ENCODE data around the gene NUP205. TPM values are rescaled to one million over a fixed set of nuclear protein-coding genes. Genes with fewer than 3 reads are reported as not detected.
"Not testable (repeated sequence)": the region's sequence is repeated elsewhere in the genome, so short reads cannot be mapped to it uniquely, and the experiment has no call there.

Gene NUP205
- total and polyA plus RNA-seq, 4 experiments from 2014 or later: 29.2 to 73.8 (median 49.6) TPM

- Mint-ChIP-seq H3K4me1 (peaks cover 0 to 7% (median 4%) of the 10 kb centered on the region in 4 donors), H3K4me3 (no peak overlapping the region), H3K9me3 (no peaks in the 10 kb centered on the region), H3K36me3 (peaks cover 8 to 10% of the 10 kb centered on the region in 2 donors), H3K27me3 (no peaks in the 10 kb centered on the region), H3K27ac (no peak overlapping the region)
- POLR2A ChIA-PET (ENCODE audit: partially characterized antibody): no interaction called here
- H3K36me3 ChIP-seq (ENCODE audit: insufficient read depth, low read length): no peaks in the 10 kb centered on the region
- no peaks in the 10 kb centered on the region for H3K4me1 ChIP-seq (ENCODE audit: insufficient read depth, low read length)
- intact Hi-C loops (cut with micrococcal nuclease): no loop called here
- no peaks in the 10 kb centered on the region for H3K9me3 ChIP-seq (ENCODE audit: control insufficient read depth in 1 of 2, low read length in 2 of 2)
- H3K4me3 ChIP-seq (ENCODE audit: low read length in 2 of 2): no peak overlapping the region
- DNase-seq: no peak
- no peaks in the 10 kb centered on the region for H3K27me3 ChIP-seq (ENCODE audit: insufficient read depth, low read length)
- CTCF ChIA-PET (ENCODE audit: partially characterized antibody): no interaction called here
- H3K27ac ChIP-seq (ENCODE audit: low read depth, low read length): no peak overlapping the region
Observed at GRCh38 chr7:135684699-135685098, 127.0 kb downstream of the NUP205 start.

DNA sequence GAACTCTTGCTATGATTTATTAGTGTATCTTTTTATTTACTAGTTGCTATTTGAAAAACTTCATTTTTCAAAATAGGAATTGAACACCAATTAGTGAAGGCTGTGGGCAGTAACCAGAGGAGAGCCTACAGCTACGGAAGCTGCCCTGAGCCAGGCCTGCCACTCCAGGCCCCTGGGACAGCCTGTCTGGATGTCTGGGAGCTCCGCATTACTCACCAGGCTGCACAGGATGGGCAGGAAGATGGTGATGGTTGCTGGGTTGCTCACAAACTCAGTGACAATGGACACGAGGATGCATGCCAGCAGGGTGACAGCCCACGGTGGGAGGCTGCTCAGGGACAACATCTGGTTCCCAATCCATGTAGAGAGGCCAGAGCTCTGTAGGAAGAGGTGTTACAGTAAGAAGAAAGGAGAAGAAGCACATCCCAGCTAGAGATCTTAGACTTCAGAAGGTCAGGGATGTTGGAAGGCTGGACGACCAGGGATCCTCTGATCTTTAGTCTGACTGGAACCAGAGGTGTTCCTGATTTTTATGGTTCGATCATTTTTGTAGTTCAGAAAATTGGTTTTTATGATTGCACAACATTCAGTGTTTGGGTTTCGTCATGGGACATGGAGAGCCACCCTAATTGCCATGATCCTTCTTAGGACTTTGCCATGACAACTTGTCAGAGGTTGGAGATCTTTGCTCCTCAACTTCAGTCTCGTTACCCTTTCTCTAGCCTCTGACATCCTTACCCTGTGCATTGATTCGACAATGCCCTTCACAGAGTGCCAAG is 127.8 kb downstream of the NUP205 start:
- DNase-seq: no peak
- H3K27ac Mint-ChIP-seq: no peak overlapping the region
- H3K4me1 ChIP-seq (ENCODE audit: insufficient read depth, low read length): no peaks in the 10 kb centered on the region
- H3K36me3 Mint-ChIP-seq: peaks cover 11% of the 10 kb centered on the region in 2 donors
- no peak overlapping the region for H3K27ac ChIP-seq (ENCODE audit: low read depth, low read length)
- H3K27me3 Mint-ChIP-seq: no peaks in the 10 kb centered on the region
- CTCF ChIA-PET (ENCODE audit: partially characterized antibody): no interaction called here
- no peaks in the 10 kb centered on the region for H3K27me3 ChIP-seq (ENCODE audit: insufficient read depth, low read length)
- peaks cover 0 to 4% (median under 1%) of the 10 kb centered on the region in 4 donors for H3K4me1 Mint-ChIP-seq
- H3K9me3 ChIP-seq (ENCODE audit: control insufficient read depth in 1 of 2, low read length in 2 of 2): no peaks in the 10 kb centered on the region
- POLR2A ChIA-PET (ENCODE audit: partially characterized antibody): no interaction called here
- no peak overlapping the region for H3K4me3 Mint-ChIP-seq
- H3K4me3 ChIP-seq (ENCODE audit: low read length in 2 of 2): no peak overlapping the region
- intact Hi-C loops (cut with micrococcal nuclease): no loop called here
- H3K36me3 ChIP-seq (ENCODE audit: insufficient read depth, low read length): no peaks in the 10 kb centered on the region
- no peaks in the 10 kb centered on the region for H3K9me3 Mint-ChIP-seq

- no peaks in the 10 kb centered on the region for H3K4me1 ChIP-seq (ENCODE audit: insufficient read depth, low read length)
- no peaks in the 10 kb centered on the region for H3K27me3 ChIP-seq (ENCODE audit: insufficient read depth, low read length)
- H3K27ac ChIP-seq (ENCODE audit: low read depth, low read length): no peak overlapping the region
- no peak for DNase-seq
- H3K36me3 ChIP-seq (ENCODE audit: insufficient read depth, low read length): no peaks in the 10 kb centered on the region
- H3K9me3 ChIP-seq (ENCODE audit: control insufficient read depth in 1 of 2, low read length in 2 of 2): no peaks in the 10 kb centered on the region
- no peak overlapping the region for H3K4me3 Mint-ChIP-seq
- H3K4me1 Mint-ChIP-seq: peaks cover 0 to 4% (median 0%) of the 10 kb centered on the region in 4 donors
- H3K9me3 Mint-ChIP-seq: no peaks in the 10 kb centered on the region
- no peak overlapping the region for H3K4me3 ChIP-seq (ENCODE audit: low read length in 2 of 2)
- CTCF ChIA-PET (ENCODE audit: partially characterized antibody): interaction anchor here (0.7 to 1.3 kb wide), 2 partner anchors 25 to 42 kb away, joined by 3 read pairs; partner anchors contain the start of gene STMP1
- intact Hi-C loops (cut with micrococcal nuclease): no loop called here
- POLR2A ChIA-PET (ENCODE audit: partially characterized antibody): no interaction called here
- no peaks in the 10 kb centered on the region for H3K27me3 Mint-ChIP-seq
- peak overlapping the region in 2 of 7 donors; percentile 14 to 18 for H3K27ac Mint-ChIP-seq
- peaks cover 17 to 25% of the 10 kb centered on the region in 2 donors for H3K36me3 Mint-ChIP-seq
Observed at GRCh38 chr7:135687466-135687865, 129.7 kb downstream of the NUP205 start.

DNA sequence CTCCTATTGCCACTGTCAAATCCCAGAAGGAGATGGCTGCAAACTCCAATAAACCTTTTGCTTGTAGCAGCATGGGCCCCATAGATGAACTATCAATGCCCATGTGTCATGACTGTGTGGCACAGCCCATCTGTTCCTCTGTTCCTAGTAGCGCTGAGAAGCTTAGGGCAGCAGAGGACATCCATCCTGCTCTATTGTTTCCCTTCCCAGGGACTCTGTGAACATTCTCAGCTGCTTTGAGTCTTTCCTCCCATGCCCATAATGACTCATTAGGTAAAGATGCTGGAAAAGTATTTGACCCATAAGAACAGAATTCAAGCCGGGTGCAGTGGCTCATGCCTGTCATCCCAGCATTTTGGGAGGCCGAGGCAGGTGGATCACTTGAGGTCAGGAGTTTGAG is 132.8 kb downstream of the NUP205 start:
- no peaks in the 10 kb centered on the region for H3K27me3 Mint-ChIP-seq
- CTCF ChIA-PET (ENCODE audit: partially characterized antibody): no interaction called here

DNA sequence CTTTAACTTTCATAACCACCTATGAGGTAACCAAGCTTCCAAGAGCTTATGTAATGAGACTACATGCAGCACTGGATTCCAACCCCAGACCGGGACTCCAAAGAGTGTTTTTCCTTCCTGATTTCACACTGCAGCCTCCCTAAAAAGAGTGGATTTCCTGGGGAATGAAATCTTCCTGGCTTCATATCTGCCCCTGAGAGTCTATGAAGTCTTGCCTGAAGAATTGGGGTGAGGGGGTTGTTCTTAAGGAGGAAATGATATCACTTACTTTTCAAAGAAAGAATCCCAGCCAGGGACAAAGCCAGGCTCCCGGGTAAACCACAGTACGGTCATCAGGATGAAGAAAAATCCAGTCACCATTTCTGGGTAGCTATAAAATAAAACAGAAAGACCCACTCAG is 134.3 kb downstream of the NUP205 start:
- no peaks in the 10 kb centered on the region for H3K9me3 ChIP-seq (ENCODE audit: control insufficient read depth in 1 of 2, low read length in 2 of 2)
- H3K27ac ChIP-seq (ENCODE audit: low read depth, low read length): no peak overlapping the region
- intact Hi-C loops (cut with micrococcal nuclease): no loop called here
- Mint-ChIP-seq H3K9me3 (no peaks in the 10 kb centered on the region), H3K27me3 (no peaks in the 10 kb centered on the region), H3K27ac (no peak overlapping the region), H3K4me1 (no peaks in the 10 kb centered on the region), H3K36me3 (peaks cover 14 to 26% of the 10 kb centered on the region in 2 donors), H3K4me3 (no peak overlapping the region)
- H3K27me3 ChIP-seq (ENCODE audit: insufficient read depth, low read length): no peaks in the 10 kb centered on the region
- ChIA-PET POLR2A (ENCODE audit: partially characterized antibody) (no interaction called here), CTCF (ENCODE audit: partially characterized antibody) (no interaction called here)
- no peak overlapping the region for H3K4me3 ChIP-seq (ENCODE audit: low read length in 2 of 2)
- no peak for DNase-seq
- no peaks in the 10 kb centered on the region for H3K4me1 ChIP-seq (ENCODE audit: insufficient read depth, low read length)
- H3K36me3 ChIP-seq (ENCODE audit: insufficient read depth, low read length): no peaks in the 10 kb centered on the region

More for the DNA sequence above, 132.8 kb downstream of the NUP205 start:
- peaks cover 14 to 27% of the 10 kb centered on the region in 2 donors for H3K36me3 Mint-ChIP-seq
- H3K4me3 Mint-ChIP-seq: no peak overlapping the region
- POLR2A ChIA-PET (ENCODE audit: partially characterized antibody): no interaction called here
- no peaks in the 10 kb centered on the region for H3K9me3 Mint-ChIP-seq
- H3K27ac ChIP-seq (ENCODE audit: low read depth, low read length): no peak overlapping the region
- no peak overlapping the region for H3K27ac Mint-ChIP-seq
- no peaks in the 10 kb centered on the region for H3K4me1 Mint-ChIP-seq
- H3K4me3 ChIP-seq (ENCODE audit: low read length in 2 of 2): no peak overlapping the region
- H3K27me3 ChIP-seq (ENCODE audit: insufficient read depth, low read length): no peaks in the 10 kb centered on the region
- no peaks in the 10 kb centered on the region for H3K9me3 ChIP-seq (ENCODE audit: control insufficient read depth in 1 of 2, low read length in 2 of 2)
- intact Hi-C loops (cut with micrococcal nuclease): no loop called here
- no peaks in the 10 kb centered on the region for H3K36me3 ChIP-seq (ENCODE audit: insufficient read depth, low read length)
- no peak for DNase-seq
- H3K4me1 ChIP-seq (ENCODE audit: insufficient read depth, low read length): no peaks in the 10 kb centered on the region

DNA sequence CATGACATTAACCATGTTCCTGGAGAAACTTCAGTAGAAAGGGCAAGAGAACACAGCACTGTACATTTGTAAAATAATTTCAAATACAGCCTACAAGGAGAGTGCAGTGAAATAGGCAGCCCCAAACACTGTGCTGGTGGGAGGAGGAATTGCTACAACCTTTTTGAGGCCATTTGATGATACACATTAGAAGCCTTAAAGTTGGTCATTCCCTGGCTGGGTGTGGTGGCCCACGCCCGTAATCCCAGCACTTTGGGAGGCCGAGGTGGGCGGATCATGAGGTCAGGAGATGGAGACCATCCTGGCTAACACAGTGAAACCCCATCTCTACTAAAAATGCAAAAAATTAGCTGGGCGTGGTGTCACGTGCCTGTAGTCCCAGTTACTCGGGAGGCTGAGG is 134.9 kb downstream of the NUP205 start:
- CTCF ChIA-PET (ENCODE audit: partially characterized antibody); H3K27ac Mint-ChIP-seq; H3K27me3 Mint-ChIP-seq; H3K27ac ChIP-seq (ENCODE audit: low read depth, low read length); intact Hi-C loops (cut with micrococcal nuclease); H3K4me1 ChIP-seq (ENCODE audit: insufficient read depth, low read length); H3K36me3 ChIP-seq (ENCODE audit: insufficient read depth, low read length); H3K9me3 Mint-ChIP-seq; H3K4me3 ChIP-seq (ENCODE audit: low read length in 2 of 2); H3K9me3 ChIP-seq (ENCODE audit: control insufficient read depth in 1 of 2, low read length in 2 of 2); H3K27me3 ChIP-seq (ENCODE audit: insufficient read depth, low read length); POLR2A ChIA-PET (ENCODE audit: partially characterized antibody); H3K4me1 Mint-ChIP-seq; H3K4me3 Mint-ChIP-seq; DNase-seq: not testable (repeated sequence)
- H3K36me3 Mint-ChIP-seq: peaks cover 11 to 30% of the 10 kb centered on the region in 2 donors

GRCh38 chr7:135693558-135693957 is 135.8 kb downstream of the NUP205 start:
- Mint-ChIP-seq H3K27me3 (no peaks in the 10 kb centered on the region), H3K4me1 (no peaks in the 10 kb centered on the region), H3K9me3 (no peaks in the 10 kb centered on the region), H3K4me3 (no peak overlapping the region), H3K36me3 (peaks cover 11 to 32% of the 10 kb centered on the region in 2 donors), H3K27ac (no peak overlapping the region)
- H3K9me3 ChIP-seq (ENCODE audit: control insufficient read depth in 1 of 2, low read length in 2 of 2): no peaks in the 10 kb centered on the region
- no peaks in the 10 kb centered on the region for H3K27me3 ChIP-seq (ENCODE audit: insufficient read depth, low read length)
- no peak for DNase-seq
- intact Hi-C loops (cut with micrococcal nuclease): no loop called here
- H3K4me3 ChIP-seq (ENCODE audit: low read length in 2 of 2): no peak overlapping the region
- no peaks in the 10 kb centered on the region for H3K4me1 ChIP-seq (ENCODE audit: insufficient read depth, low read length)
- CTCF ChIA-PET (ENCODE audit: partially characterized antibody): no interaction called here
- POLR2A ChIA-PET (ENCODE audit: partially characterized antibody): no interaction called here
- no peaks in the 10 kb centered on the region for H3K36me3 ChIP-seq (ENCODE audit: insufficient read depth, low read length)
- H3K27ac ChIP-seq (ENCODE audit: low read depth, low read length): no peak overlapping the region

All from CD4-positive, alpha-beta memory T cell (primary cell).